M059J (cell line): ENCODE data around the gene PLS3. TPM values are rescaled to one million over a fixed set of nuclear protein-coding genes. Genes with fewer than 3 reads are reported as not detected.

Source experiments
- DNase-seq: peaks from one replicate; pipeline ENCODE4 v3.0.0-alpha.2; 2012; ENCODE audit warnings: low read depth
- total RNA-seq: library from RNA; depleted of rRNA; stranded (reverse); fragments of >200 nt; shearing (Covaris generic); gene quantifications from 2 replicates; pipeline ENCODE4 v1.2.3, GENCODE V29; 2014

Gene PLS3
- total RNA-seq, 1 experiment from 2014 or later: 544 TPM

- peak; percentile 86 for DNase-seq
Observed at GRCh38 chrX:115690511-115691216, 129.7 kb downstream of the PLS3 start.

- DNase-seq: no peak
Observed at GRCh38 chrX:115693476-115693875, 132.5 kb downstream of the PLS3 start.

GRCh38 chrX:115694028-115694427, 133.1 kb downstream of the PLS3 start:
- no peak for DNase-seq

GRCh38 chrX:115696039-115696438, 135.1 kb downstream of the PLS3 start:
- no peak for DNase-seq

GRCh38 chrX:115696939-115697338, 136.0 kb downstream of the PLS3 start:
- DNase-seq: no peak

DNA sequence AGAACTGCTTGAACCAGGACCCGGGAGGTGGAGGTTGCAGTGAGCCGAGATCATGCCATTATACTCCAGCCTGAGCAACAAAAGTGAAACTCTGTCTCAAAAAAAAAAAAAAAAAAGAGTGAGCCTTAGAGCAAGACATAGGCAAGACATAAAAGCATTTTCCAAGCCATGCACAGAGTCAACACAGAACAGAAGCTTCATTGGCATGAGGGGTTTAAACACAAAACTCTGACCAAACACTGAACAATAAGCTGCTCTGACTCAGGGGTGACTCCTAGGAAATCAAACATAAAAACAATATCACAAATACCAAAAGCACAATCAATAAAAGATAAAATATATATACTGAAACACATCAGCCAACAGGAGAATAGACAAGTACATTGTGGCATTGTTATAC, 136.8 kb downstream of the PLS3 start:
- no peak for DNase-seq
